GM12874 (cell line): ENCODE data around the gene DOHH.

Experiments used
- TF ChIP-seq, protein P1 (sequence below): IDR thresholded peaks from 2 replicates; pipeline ENCODE4 v1.5.1; 2011; ENCODE audit warnings: low read depth, mild to moderate bottlenecking, control low read depth, low read length, moderate library complexity; ENCODE audit not compliant: insufficient read depth

DOHH gene

DNA sequence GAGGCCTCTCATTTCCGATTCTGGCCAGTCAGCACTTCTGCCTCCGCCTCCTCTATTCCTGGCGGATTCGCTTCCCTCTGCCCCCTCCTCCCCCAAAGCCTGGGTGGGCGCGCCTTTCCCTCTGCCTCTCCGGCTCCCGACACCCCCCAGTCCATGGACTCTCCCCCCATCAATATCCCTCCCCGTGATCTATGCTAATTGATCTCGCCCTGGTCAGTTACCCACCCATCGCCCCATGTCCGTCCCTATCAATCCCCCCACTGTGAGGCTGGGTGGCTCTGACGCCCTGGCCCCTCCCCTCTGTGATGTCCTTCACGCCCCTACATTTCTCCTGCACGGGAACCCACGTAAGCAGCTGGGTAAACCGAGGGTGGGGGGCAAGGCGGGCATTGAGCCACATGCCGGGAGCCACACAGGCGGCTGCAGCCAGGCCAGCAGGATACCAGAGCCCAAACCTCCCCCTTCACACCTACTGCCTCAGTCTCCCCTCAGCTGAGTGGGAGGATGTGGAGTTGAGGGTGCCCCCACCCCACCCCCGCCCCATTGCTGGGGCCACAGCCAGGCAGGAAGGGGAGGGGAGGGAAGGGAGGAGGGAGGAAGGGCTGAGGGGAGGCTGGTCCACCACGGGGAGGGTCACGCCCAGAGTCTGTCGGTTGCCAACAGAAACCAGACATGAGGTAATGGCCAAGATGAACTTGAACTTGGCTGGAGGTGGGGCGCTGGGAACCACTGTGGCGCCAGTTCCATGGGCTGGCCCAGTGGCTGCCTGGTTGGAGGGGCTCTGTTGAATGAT is 41.2 kb downstream of the DOHH start:
- TF ChIP-seq, protein P1, sequence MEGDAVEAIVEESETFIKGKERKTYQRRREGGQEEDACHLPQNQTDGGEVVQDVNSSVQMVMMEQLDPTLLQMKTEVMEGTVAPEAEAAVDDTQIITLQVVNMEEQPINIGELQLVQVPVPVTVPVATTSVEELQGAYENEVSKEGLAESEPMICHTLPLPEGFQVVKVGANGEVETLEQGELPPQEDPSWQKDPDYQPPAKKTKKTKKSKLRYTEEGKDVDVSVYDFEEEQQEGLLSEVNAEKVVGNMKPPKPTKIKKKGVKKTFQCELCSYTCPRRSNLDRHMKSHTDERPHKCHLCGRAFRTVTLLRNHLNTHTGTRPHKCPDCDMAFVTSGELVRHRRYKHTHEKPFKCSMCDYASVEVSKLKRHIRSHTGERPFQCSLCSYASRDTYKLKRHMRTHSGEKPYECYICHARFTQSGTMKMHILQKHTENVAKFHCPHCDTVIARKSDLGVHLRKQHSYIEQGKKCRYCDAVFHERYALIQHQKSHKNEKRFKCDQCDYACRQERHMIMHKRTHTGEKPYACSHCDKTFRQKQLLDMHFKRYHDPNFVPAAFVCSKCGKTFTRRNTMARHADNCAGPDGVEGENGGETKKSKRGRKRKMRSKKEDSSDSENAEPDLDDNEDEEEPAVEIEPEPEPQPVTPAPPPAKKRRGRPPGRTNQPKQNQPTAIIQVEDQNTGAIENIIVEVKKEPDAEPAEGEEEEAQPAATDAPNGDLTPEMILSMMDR = no peak

DNA sequence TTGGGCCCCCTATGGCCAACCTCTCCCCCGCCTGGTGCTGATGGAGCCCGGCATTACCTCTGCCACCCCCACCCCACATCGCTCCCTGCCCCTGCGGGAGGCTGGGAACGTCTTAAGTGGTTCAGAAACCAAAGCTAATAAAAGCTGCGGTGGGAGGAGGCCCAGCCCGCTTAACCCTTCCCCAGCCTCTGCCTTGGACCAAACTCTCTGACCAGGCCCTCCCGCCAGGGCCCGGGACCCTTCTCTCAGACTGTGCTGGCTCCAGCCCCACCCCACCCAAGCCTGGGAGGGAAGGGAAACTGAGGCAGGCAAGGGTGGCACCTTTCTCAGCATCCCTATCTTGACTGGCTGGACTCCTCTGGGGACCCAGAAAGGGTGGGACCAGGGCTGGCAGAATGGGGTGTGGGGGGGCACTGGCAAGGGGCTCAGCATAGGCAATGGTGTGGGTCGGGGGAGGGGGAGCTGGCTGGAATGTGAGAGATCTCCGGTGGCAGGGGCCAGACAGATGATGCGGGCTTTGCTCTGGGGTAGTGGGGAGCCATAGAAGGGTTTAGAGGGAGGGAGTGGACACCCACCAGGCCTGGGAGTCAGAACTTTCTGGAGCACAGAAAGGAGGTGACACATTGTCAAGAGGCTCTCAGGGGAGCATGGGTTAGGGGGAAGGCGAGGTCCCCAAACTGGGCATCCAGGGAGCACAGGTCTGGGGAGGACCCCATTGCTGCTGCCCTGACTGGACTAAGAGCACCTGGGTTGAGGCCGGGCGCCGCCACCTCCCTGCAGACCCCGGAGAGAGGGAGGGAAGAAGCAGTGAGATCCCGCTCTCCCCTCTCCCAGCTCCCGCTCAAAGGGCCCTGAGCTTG is 42.0 kb downstream of the DOHH start:
- TF ChIP-seq, protein P1 = no peak

DNA sequence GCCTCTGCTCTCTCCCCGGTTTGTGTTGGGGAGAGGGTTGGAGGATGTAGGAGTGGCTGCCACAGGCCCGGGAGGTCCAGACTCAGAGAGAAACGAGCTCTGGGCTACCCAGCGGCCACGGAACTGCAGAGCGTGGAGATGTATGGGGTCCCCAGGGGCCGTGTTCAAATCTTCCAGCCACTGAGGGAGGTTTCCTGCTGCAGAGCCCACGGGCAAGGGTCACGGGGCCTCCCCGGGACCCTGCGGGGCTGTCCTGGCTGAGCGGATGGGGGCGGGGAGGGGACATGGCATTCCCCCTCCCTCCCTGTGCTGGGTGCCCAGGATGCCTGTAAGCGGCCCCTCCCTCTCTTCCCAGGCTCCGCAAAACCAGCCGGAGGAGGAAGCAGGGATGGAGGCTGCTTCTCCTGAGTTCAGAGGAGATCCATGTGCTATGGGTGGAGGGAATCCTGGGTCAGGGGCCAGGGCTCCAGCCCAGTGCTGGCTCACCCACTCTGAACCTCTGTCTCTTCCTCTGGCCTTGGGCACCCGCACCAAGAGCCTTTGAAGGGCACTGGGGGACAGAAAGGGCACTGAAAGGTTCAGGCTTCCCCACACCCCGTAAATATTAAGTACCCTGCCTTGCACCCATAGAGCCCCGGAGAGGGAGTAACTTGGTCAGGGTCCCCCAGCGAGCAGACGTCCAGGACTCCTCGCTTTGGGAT is 42.8 kb downstream of the DOHH start:
- TF ChIP-seq, protein P1 = no peak

DNA sequence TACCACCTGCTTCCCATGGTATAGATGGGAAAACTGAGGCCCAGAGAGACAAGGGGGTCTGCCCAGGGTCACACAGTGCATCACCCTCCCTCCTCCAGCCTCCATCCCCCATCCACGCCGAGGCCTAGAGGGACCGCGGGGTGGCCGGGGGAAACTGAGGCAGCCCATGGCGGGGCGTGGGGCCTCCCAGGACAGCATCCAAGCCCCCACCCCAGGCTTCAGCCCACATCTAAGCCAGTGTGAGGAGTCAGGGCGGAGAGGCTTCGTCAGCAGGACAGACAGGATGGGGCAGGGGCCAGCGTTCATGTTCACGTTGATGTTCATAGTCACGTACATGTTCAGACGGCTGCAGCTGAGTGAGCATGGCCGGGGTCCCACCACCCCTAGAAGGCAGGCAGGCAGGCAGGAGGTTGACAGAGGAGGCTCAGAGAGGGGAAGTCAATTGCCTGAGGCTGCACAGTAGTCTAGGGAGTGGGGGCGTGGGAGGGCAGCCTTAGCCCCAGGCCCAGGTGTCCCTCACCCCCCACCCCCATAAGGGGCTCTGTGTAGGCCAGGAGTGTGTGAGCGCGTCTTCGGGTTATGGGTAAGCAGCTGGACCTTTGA is 43.4 kb downstream of the DOHH start:
- TF ChIP-seq, protein P1 = no peak

DNA sequence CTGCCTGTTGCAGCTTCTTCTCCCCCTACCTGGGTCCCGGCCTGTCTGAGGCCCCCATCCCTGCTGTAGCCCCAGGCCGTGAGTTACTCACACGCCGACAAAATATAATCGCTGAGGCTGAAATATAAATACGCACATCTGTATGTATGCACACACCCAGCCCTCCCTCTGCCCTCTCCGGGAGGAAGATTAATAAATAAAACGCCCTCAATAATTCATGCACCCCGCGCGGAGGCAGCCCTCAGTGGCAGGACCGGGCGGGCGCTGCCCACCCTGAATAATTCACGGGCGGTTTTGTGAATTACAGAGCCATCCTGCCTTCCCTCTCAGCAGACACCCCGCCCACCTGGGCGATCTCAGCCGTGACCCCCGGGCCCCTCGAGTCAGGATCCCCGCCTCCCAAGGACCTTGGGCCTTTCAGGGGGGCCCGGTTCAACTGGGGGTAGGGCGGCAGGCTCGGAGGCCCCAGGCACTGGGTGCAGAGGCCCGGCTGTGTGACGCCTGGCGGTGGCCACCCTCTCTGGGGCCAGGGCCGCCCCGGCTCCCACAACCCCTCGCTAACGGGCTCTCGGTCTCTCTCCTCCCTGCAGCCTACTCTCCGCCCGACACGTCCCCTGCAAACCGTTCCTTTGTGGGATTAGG is 44.4 kb downstream of the DOHH start:
- TF ChIP-seq, protein P1 = no peak

DNA sequence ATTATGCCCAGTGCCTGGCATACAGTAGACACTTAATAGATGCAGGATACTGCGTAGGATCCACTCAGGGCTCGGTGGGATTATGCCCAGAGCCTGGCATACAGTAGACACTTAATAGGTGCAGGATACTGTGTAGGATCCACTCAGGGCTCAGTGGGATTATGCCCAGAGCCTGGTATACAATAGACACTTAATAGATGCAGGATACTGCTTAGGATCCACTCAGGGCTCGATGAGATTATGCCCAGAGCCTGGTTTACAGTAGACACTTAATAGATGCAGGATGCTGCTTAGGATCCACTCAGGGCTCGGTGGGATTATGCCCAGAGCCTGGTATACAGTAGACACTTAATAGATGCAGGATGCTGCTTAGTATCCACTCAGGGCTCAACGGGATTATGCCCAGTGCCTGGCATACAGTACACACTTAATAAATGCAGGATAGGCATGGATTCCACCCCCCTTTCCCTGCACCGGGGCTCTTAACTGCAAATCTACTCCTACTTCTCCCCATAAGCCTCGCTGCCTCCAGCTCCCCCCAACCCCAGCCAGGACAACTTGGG is 45.0 kb downstream of the DOHH start:
- TF ChIP-seq, protein P1 = no peak
